Activated CD4-positive, alpha-beta T cell treated with anti-CD3 and anti-CD28 coated beads, Interleukin-10, Interleukin-2, amounts not matched to agents 100 ng/mL and 50 ng/mL, durations not matched to agents 16 hours and 8 hours (primary cell): ENCODE measurements around the gene ZC3H6.

Source experiments
- DNase-seq: peaks from one replicate; pipeline ENCODE4 v3.0.0-alpha.2; 2020

The ZC3H6 gene, protein sequence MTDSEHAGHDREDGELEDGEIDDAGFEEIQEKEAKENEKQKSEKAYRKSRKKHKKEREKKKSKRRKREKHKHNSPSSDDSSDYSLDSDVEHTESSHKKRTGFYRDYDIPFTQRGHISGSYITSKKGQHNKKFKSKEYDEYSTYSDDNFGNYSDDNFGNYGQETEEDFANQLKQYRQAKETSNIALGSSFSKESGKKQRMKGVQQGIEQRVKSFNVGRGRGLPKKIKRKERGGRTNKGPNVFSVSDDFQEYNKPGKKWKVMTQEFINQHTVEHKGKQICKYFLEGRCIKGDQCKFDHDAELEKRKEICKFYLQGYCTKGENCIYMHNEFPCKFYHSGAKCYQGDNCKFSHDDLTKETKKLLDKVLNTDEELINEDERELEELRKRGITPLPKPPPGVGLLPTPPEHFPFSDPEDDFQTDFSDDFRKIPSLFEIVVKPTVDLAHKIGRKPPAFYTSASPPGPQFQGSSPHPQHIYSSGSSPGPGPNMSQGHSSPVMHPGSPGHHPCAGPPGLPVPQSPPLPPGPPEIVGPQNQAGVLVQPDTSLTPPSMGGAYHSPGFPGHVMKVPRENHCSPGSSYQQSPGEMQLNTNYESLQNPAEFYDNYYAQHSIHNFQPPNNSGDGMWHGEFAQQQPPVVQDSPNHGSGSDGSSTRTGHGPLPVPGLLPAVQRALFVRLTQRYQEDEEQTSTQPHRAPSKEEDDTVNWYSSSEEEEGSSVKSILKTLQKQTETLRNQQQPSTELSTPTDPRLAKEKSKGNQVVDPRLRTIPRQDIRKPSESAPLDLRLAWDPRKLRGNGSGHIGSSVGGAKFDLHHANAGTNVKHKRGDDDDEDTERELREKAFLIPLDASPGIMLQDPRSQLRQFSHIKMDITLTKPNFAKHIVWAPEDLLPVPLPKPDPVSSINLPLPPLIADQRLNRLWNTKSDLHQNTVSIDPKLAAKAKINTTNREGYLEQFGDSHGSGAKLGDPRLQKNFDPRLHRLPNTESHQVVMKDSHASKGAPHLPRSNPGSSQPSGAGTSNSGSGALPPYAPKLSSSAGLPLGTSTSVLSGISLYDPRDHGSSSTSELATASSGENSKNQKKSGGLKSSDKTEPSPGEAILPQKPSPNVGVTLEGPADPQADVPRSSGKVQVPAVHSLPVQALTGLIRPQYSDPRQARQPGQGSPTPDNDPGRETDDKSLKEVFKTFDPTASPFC

DNA sequence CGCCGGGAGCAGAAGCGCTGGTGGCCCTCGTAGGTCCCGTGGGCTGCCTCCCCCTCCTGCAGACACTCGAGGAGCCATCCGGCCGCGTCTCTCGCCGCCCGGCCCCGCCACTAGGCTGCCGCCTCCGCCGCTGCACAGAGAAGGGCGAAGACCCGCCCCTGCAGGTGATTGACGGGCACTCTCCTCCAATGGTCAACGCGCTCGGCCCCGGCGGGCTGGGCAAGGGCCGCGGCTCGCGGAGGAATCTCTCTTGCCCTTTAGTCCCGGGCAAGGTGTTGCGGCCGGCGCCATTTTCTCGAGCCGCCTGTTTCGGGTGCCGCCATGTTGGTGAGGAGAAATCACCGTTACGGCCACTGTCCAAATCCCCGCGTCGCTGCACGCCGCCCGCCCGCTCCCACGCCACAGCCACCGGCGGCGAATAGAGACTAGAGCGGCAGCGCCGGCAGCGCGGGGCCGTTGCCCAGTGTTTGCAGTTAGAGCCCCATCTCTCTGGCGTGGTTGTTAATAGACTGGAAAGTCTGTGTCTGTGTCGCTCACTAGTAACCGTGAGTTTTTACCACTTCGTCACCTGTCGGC, at the start of gene ZC3H6:
Gene ZC3H6, plus strand, starts transcription at position 287 of the 576 bp plus-strand sequence. CDS start 398 bp downstream, outside the sequence.
- peak; percentile 99 for DNase-seq

- no peak for DNase-seq
These were observed 46.0 kb upstream of the ZC3H6 start for GRCh38 chr2:112229348-112229747.

- DNase-seq = no peak
These were observed 45.0 kb upstream of the ZC3H6 start for GRCh38 chr2:112230371-112230770.

DNA sequence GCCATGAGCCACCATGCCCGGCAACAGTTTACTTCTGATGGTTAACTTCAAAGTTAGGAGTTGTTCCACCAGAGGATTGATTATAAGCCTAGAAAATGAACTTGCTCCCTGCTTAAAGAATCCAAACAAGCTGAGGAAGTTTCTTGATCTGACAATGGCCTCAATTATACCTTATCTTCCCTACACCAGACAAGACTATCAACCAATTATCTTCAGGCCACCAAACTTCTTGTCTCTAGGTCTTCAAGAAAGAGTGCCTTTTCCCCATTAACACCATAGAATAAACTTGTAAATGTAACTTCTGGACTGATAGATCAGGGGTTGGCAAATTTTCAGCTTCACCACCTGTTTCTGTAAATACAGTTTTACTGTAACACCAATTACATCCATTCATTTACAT, 35.5 kb upstream of the ZC3H6 start:
- no peak for DNase-seq

DNA sequence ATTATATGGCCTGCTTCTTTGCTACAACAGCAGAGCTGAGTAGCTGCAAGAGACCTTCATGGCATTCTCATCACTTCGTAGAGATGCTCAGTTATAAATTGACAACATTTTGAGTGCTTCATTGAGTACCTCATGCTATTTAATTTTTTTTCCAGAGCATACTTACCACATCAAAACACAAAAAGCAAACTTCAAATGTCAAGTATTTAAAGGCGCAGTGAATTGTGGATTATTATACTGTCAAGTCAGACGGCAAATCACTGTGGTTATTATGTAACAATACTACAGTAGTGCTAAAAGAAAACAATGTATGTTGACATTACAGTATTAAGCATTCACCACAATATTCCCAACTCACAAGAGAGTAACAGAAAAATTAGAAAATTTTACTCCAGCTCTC, 33.0 kb upstream of the ZC3H6 start:
- no peak for DNase-seq

DNA sequence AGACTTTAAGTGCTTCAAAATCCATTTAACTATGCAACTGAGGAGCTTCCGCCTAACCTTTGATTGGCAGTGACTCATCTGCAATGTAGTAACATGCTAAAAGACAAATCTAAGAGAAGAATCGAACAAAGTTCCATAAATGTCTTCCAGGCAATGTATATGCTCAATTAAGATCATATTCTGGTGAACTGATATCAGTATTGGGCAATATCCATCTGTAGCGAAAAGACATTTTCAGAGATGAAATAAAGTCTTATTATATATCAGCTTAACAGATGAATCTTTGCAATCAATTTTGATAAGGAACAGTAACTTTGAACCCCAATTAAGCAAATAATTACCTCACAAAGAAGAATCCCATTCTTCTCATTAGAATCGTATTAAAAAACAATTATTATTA, 32.2 kb upstream of the ZC3H6 start:
- DNase-seq = no peak

- DNase-seq = peak; percentile 40
These were observed 30.5 kb upstream of the ZC3H6 start for GRCh38 chr2:112244854-112245253.

DNA sequence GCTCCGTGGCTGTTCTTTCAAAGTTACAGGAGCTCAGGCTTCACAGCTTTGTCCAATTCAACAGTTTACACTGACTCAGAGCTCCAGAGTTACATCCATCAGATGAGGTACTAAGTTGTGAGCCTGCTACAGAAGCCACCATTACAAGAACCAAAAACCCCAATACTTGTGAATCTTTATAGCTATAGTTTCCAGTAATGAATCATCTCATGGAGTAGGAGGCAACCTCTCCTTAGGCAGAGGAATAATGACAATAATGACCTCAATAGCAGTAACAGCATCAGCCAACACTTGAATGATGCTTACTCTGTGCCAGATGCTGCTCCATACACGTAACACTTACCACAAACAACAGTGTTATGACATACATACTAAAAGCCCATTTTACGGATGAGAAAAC, 24.1 kb upstream of the ZC3H6 start:
- DNase-seq = peak; percentile 39

GRCh38 chr2:112253261-112253815, 22.1 kb upstream of the ZC3H6 start:
- DNase-seq = no peak

DNA sequence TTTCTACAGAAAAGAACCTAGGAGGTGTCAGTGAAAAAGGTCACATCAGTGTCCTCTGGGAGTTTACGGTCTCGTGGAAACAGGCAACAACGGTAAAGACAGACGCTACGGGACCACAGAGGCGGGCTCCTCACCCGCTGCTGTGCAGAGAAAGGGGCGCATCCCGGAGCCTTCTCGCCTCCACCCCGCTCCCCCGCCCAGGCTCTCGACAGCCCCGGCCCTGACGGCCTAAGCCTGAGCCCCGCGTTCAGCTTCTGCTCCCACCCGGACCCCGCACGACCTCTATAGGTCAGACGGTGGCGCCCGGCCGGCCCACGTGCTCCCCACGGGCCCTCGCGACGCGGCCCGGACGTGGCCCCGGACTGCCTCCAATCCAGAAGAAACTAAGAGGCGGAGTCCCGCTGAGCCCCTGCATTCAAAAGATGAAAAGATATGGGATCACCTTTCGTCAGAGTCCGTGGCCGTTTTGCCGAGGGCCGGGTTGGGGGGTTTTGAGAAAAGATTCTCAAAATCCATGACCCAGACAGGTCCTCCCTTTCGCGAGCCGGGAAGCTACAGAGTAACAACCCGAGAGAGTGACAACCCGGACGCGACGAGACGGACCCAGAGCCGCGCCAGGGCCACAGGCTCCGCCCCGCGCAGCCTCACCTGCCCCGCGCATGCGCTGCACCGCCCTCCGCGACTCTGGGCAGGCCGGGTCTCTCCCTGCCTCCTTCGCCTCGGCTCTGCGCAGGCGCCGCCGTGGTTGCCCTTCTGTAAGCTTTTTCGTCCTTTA, 20.7 kb upstream of the ZC3H6 start, which contains the start of gene ZC3H8:
Gene ZC3H8, minus strand, starts transcription at position 577 of the 775 bp plus-strand sequence. Its CDS starts 61 bp downstream, at position 516.
- DNase-seq = peak; percentile 98

- no peak for DNase-seq
These were observed 19.5 kb upstream of the ZC3H6 start for GRCh38 chr2:112255875-112256274.

DNA sequence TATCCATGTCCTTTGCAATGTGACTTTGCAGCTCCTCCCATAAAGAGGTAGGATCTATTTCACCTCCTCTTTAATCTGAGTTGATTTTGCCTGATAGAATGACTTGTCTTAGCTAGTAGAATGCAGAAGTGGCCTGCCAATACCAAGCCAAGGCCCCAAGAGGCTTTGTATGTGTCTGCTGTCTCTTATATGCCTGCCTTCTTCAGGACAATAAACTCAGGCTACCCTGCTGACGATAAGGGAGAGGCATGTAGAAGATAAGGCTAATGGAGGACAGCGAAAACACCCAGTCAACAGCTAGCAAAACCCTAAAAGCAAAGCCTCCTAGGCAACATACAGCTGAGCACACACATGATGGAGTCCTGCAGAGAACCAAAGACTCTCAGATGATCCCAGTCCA, 18.7 kb upstream of the ZC3H6 start:
- DNase-seq = no peak

DNA sequence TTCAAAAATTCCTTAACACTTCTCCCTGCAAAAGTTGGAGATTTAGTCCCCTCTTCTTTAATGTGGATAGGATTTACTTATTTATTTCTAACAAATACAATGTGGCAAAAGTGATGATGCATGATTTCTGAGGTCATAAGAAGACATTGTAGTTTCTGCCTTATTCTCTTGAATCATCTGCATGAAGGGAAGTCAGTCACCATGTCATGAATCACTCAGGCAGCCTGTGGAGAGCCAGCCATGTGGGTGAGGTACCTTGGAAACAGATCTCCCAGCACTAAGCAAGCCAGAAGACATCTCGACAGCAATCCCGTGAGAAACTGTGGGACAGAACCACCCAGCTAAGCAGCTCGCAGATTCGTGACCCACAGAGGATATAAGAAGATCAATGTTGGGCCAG, 17.8 kb upstream of the ZC3H6 start:
- no peak for DNase-seq

DNA sequence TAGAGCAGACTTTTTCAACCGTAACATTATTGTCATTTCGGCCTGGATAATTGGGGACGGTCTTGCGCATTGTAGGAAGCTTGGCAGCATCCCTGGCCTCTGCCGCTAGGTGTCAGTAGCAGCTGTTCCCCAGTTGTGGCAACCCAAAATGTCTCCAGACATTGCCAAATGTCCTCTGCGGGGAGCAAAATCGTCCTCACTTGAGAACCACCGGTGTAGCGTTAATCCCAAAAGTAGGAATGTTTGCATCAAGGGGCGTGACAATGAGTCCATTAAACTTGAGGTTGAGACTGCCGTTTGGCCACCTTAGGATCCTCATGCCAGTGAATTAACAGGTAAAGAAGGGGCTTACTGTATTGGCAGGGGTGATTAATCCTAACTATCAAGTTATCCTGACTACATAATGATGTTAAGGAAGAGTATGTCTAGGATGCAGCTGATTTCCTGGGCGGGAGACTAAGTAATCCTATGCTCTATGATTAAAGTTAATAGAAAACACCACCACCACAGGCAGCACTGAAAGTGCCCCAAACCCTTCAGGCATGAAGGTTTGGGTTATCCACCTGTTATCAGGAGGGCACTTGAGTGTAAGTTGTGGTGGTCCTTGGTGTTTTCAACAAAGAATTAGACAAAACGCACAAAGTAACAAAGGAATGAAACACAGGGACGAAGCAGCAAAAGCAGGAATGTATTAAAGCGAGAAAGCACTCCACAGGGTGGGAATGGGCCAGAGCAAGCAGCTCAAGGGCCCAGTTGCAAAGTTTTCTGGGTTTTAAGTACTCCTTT, 15.7 kb upstream of the ZC3H6 start:
- DNase-seq = peak; percentile 87

- no peak for DNase-seq
These were observed 15.1 kb upstream of the ZC3H6 start for GRCh38 chr2:112260295-112260625.

GRCh38 chr2:112262876-112263275, 12.5 kb upstream of the ZC3H6 start:
- DNase-seq = no peak

DNA sequence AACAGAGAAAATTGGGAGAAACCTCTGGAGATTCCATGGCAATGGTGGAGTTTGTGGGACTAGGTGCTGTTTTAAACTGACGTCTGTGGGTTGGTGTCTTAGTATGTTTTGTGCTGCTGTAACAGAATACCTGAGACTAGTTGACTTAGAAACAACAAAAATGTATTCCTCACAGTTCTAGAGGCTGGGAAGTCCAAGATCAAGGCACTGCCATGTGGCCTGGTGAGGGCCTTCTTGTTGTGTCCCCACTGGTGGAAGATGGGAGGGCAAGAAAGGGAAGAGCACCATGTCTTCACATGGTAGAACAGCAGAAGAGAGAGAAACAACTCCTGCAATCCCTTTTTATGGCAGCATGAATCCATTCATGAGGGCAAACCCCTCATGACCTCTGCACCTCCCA, 6.8 kb upstream of the ZC3H6 start:
- DNase-seq = no peak

- DNase-seq = no peak
These were observed 2.7 kb upstream of the ZC3H6 start for GRCh38 chr2:112272669-112273068.

GRCh38 chr2:112273349-112273748, 2.0 kb upstream of the ZC3H6 start:
- DNase-seq = no peak

DNA sequence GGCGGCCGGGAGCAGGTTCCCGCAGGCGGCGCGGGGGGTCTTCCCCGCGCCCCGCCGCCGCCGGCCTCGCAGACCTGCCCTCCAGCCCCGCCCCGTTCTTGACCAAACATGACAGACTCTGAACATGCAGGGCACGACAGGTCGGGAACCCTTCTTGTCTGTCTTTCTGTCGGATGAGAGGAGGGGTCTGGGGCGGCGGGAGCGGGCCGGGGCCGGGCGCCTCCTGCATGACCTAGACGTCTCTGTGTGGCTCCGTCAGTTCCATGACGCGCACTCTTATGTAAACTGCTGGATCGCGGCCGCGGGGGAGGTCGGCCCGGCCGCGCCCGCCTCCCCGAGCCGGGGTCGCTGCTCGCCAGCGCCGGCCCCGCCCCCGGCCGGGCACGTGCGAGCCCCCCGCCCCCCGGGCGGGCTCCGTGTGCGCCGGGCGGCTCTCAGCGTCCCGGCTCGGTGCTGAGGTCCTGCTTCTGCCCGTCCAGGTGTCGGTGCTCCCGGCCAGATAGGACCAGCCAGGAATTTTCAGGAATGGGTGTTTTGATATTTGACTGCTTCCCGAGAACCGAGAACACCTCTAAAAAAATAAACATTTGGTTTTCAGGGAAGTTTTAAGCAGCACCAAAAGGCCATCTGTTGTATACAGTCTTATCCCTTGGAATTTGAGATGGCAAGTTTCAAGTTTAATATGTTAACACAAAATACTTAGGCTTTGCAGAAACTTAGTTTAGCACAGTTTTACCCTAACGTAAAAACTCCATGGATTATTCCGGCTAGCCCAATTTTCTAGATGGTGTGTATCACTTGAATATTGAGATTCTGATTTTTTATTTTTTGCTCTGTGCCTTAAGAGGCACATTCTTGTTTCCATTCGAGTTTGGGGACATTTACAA, 733 bp downstream of the ZC3H6 start:
- peak; percentile 84 for DNase-seq
